Suprapubic skin (tissue), 4 donors: ENCODE measurements around the gene PRKN.
"Not testable (repeated sequence)": the region's sequence is repeated elsewhere in the genome, so short reads cannot be mapped to it uniquely, and the experiment has no call there.

Source experiments
- CTCF ChIP-seq, 2 donors: fragments of 200-600 bp in 1 of 2; fragments of 450-650 bp in 1 of 2; sonication (generic) in 1 of 2; IDR thresholded peaks; one replicate each; pipeline ENCODE4 v1.5.1; 2016 to 2019; ENCODE audit warnings: antibody characterized with exemption in 2 of 2, mild to moderate bottlenecking in 1 of 2, moderate library complexity in 1 of 2
- EP300 ChIP-seq: sonication (generic); formaldehyde crosslinking; IDR thresholded peaks from one replicate; pipeline ENCODE4 v1.6.1; 2017; ENCODE audit warnings: antibody characterized with exemption
- POLR2A ChIP-seq, 2 donors: fragments of 450-650 bp; IDR thresholded peaks; one replicate each; pipeline ENCODE4 v1.6.1; 2017; ENCODE audit warnings: antibody characterized with exemption in 2 of 2, mild to moderate bottlenecking in 2 of 2, moderate library complexity in 2 of 2
- POLR2AphosphoS5 ChIP-seq, 3 donors: sonication (generic); formaldehyde crosslinking; IDR thresholded peaks; one replicate each; pipeline ENCODE4 v1.6.1; 2017; ENCODE audit warnings: antibody characterized with exemption in 3 of 3

GRCh38 chr6:161314541-161315245, 1412.9 kb downstream of the PRKN start:
- TF ChIP-seq CTCF (IDR thresholded peaks at IDR 0.05); POLR2A (IDR thresholded peaks at IDR 0.05); POLR2AphosphoS5 (IDR thresholded peaks at IDR 0.05); EP300: not testable (repeated sequence)
